ENCODE data around the gene TMEM234. TPM values are rescaled to one million over a fixed set of nuclear protein-coding genes. Genes with fewer than 3 reads are reported as not detected.

Gene TMEM234
- total and polyA plus RNA-seq, 10 of the 15 experiments (the other 5 are each of a cell fraction or from before 2014, with no cell fraction given) = 2.9 to 10.9 (median 6.4) TPM

DNA sequence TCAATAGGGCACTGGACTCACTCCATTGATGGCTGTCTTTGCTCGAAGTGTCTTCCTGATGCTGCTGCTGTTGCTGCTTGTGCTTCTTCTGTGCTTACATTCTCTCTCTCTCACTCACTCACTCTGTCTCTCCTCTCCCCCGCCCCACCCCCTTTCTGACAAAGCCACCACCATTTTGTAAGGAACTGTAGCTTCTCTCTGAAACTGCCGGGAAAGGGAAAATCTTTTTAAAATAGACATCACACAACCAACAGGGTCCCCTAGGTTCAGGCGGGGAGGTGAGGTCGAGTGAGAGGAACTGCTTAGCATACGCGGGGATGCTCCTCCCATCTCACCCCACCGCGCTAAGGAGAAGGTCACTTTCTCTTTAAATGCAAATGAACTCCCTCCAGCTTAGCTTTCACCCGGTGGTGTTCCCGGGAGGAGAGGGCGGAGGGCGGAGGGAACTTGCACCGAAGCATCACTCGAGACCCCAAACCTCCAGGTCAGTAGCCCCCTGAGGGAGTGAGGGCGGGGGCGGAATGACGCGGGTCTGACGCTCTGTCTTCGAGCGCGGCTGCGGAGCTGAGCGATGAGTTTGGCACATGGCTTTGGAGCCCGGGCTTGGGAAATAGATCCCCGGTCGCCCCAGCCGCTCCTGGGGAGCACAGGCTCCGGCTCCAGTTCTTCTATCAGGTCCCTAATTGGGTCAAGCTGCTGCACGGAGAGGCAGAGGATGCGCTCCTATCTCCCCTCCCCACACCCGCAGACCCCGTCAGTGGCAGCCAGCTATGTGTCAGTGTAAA lies 21.7 kb downstream of the TMEM234 start, which contains the start of gene CCDC28B (continued):
- TF ChIP-seq, protein P1, sequence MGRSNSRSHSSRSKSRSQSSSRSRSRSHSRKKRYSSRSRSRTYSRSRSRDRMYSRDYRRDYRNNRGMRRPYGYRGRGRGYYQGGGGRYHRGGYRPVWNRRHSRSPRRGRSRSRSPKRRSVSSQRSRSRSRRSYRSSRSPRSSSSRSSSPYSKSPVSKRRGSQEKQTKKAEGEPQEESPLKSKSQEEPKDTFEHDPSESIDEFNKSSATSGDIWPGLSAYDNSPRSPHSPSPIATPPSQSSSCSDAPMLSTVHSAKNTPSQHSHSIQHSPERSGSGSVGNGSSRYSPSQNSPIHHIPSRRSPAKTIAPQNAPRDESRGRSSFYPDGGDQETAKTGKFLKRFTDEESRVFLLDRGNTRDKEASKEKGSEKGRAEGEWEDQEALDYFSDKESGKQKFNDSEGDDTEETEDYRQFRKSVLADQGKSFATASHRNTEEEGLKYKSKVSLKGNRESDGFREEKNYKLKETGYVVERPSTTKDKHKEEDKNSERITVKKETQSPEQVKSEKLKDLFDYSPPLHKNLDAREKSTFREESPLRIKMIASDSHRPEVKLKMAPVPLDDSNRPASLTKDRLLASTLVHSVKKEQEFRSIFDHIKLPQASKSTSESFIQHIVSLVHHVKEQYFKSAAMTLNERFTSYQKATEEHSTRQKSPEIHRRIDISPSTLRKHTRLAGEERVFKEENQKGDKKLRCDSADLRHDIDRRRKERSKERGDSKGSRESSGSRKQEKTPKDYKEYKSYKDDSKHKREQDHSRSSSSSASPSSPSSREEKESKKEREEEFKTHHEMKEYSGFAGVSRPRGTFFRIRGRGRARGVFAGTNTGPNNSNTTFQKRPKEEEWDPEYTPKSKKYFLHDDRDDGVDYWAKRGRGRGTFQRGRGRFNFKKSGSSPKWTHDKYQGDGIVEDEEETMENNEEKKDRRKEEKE (IDR thresholded peaks at IDR 0.05) = no peak
- TF ChIP-seq ZNF622 (IDR thresholded peaks at IDR 0.05) (no peak), EGR1 (IDR thresholded peaks at IDR 0.05; ENCODE audit: borderline replicate concordance in 1 of 2, low read depth in 2 of 2, low read length in 2 of 2) (peak; percentile 31 to 88), GATAD2B (conservative IDR thresholded peaks at IDR 0.05; ENCODE audit: low read depth) (peak; percentile 52), SPI1 (IDR thresholded peaks at IDR 0.05; ENCODE audit: borderline replicate concordance, insufficient read depth, low read depth, low read length) (peak; percentile 65), NBN (IDR thresholded peaks at IDR 0.05) (0 out of 2 replicates have a peak, but pooled peaks have one; percentile 30), PML (IDR thresholded peaks at IDR 0.05; ENCODE audit: low read length) (no peak), CREM (IDR thresholded peaks at IDR 0.05; ENCODE audit: low read depth) (peak; percentile 33; the same call in 1 of the 2 replicates), MTA2 (IDR thresholded peaks at IDR 0.05; ENCODE audit: low read depth) (no peak; the same call in 1 of the 2 replicates), NR2F1 (conservative IDR thresholded peaks at IDR 0.05) (no peak), JUND (IDR thresholded peaks at IDR 0.05; ENCODE audit: low read depth, low read length) (no peak), CBFB (IDR thresholded peaks at IDR 0.05; ENCODE audit: low read depth) (peak; percentile 3; the same call in 1 of the 2 replicates), ZNF384 (IDR thresholded peaks at IDR 0.05; ENCODE audit: borderline replicate concordance, low read depth, low read length) (no peak), BHLHE40 (IDR thresholded peaks at IDR 0.05; ENCODE audit: borderline replicate concordance in 1 of 2, low read depth in 2 of 2, low read length in 1 of 2) (peak; percentile 22 to 32; a peak in 1 of 4 replicates), NFYB (IDR thresholded peaks at IDR 0.05; ENCODE audit: insufficient read depth, low read depth, low read length) (no peak), POLR2A (IDR thresholded peaks at IDR 0.05; ENCODE audit: low read depth, low read length) (peak; percentile 63; the same call in 1 of the 2 replicates), SP1 (IDR thresholded peaks at IDR 0.05; ENCODE audit: low read depth, low read length) (no peak), TBL1XR1 (IDR thresholded peaks at IDR 0.05; ENCODE audit: low read depth, low read length) (no peak), NFXL1 (IDR thresholded peaks at IDR 0.05; ENCODE audit: borderline replicate concordance) (no peak), MXI1 (IDR thresholded peaks at IDR 0.05; ENCODE audit: low read depth, low read length) (peak; percentile 84)
- TF ChIP-seq, protein P2, sequence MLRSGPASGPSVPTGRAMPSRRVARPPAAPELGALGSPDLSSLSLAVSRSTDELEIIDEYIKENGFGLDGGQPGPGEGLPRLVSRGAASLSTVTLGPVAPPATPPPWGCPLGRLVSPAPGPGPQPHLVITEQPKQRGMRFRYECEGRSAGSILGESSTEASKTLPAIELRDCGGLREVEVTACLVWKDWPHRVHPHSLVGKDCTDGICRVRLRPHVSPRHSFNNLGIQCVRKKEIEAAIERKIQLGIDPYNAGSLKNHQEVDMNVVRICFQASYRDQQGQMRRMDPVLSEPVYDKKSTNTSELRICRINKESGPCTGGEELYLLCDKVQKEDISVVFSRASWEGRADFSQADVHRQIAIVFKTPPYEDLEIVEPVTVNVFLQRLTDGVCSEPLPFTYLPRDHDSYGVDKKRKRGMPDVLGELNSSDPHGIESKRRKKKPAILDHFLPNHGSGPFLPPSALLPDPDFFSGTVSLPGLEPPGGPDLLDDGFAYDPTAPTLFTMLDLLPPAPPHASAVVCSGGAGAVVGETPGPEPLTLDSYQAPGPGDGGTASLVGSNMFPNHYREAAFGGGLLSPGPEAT (IDR thresholded peaks at IDR 0.05; ENCODE audit: low read depth) = peak; percentile 56
- TF ChIP-seq, protein P3, sequence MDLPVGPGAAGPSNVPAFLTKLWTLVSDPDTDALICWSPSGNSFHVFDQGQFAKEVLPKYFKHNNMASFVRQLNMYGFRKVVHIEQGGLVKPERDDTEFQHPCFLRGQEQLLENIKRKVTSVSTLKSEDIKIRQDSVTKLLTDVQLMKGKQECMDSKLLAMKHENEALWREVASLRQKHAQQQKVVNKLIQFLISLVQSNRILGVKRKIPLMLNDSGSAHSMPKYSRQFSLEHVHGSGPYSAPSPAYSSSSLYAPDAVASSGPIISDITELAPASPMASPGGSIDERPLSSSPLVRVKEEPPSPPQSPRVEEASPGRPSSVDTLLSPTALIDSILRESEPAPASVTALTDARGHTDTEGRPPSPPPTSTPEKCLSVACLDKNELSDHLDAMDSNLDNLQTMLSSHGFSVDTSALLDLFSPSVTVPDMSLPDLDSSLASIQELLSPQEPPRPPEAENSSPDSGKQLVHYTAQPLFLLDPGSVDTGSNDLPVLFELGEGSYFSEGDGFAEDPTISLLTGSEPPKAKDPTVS (IDR thresholded peaks at IDR 0.05; ENCODE audit: low read depth, low read length) = no peak
- TF ChIP-seq, protein P4, sequence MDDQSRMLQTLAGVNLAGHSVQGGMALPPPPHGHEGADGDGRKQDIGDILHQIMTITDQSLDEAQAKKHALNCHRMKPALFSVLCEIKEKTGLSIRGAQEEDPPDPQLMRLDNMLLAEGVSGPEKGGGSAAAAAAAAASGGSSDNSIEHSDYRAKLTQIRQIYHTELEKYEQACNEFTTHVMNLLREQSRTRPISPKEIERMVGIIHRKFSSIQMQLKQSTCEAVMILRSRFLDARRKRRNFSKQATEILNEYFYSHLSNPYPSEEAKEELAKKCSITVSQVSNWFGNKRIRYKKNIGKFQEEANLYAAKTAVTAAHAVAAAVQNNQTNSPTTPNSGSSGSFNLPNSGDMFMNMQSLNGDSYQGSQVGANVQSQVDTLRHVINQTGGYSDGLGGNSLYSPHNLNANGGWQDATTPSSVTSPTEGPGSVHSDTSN (IDR thresholded peaks at IDR 0.05; ENCODE audit: insufficient replicate concordance, low read depth, low read length) = no peak

Measured in GM12878 (cell line).